Measurements from ENCODE around the gene MINDY4B.
A peak's percentile ranks its signal among the peaks of the same experiment; 100 is the strongest.
"Not testable (repeated sequence)": the region's sequence is repeated elsewhere in the genome, so short reads cannot be mapped to it uniquely, and the experiment has no call there.

The MINDY4B gene

DNA sequence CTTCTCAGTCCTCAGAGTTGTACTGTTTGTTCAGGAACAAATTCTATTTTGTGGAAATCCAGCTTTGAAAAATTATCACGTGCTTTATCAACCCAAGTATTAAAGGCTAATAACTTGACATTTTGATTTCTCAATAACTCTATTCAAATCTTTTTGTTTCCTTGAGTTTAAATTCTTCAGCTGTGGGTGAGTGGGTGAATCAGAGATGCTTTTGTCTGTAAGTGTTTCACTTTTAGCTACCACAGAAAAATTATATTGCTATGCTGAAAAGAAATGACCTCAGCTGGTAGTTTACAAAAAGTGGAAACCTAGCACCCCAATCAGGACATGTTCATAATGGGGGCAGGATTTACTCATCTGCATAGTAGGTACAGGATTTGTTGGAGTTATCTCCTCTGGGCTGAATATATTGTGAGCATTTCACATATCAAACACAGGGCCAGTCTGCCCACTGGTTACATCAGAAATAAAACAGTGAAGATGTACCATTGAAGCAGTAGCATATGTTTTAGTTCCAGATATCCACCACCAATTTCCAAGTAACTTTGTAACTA lies 30.5 kb downstream of the MINDY4B start:
- H3K4me3 ChIP-seq (ENCODE audit: low read length), result no peak overlapping the region
- DNase-seq (ENCODE audit: low read depth), result no peak
- TF ChIP-seq, protein P1, sequence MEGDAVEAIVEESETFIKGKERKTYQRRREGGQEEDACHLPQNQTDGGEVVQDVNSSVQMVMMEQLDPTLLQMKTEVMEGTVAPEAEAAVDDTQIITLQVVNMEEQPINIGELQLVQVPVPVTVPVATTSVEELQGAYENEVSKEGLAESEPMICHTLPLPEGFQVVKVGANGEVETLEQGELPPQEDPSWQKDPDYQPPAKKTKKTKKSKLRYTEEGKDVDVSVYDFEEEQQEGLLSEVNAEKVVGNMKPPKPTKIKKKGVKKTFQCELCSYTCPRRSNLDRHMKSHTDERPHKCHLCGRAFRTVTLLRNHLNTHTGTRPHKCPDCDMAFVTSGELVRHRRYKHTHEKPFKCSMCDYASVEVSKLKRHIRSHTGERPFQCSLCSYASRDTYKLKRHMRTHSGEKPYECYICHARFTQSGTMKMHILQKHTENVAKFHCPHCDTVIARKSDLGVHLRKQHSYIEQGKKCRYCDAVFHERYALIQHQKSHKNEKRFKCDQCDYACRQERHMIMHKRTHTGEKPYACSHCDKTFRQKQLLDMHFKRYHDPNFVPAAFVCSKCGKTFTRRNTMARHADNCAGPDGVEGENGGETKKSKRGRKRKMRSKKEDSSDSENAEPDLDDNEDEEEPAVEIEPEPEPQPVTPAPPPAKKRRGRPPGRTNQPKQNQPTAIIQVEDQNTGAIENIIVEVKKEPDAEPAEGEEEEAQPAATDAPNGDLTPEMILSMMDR (conservative IDR thresholded peaks at IDR 0.05; ENCODE audit: low read depth, low read length), result no peak

DNA sequence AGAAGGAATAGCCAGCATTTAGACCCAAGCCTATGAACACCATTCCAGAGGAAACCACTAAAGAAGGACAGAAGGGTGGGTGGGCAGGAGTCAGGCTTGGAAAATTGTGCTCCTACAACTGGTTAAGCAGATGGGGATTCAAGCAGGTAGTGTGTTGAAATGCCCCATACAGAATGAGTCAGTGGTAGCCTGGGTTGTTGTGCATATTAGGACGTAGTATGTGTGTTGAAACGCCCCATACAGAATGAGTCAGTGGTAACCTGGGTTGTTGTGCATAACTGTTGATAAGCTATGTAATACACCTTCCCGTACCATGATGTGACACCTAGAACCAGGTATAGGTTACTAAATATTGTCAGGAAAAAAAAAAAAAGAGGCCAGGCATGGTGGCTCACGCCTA lies 34.0 kb downstream of the MINDY4B start:
- TF ChIP-seq, protein P1 (conservative IDR thresholded peaks at IDR 0.05; ENCODE audit: low read depth, low read length), result no peak
- DNase-seq (ENCODE audit: low read depth), result no peak
- H3K4me3 ChIP-seq (ENCODE audit: low read length), result no peak overlapping the region

DNA sequence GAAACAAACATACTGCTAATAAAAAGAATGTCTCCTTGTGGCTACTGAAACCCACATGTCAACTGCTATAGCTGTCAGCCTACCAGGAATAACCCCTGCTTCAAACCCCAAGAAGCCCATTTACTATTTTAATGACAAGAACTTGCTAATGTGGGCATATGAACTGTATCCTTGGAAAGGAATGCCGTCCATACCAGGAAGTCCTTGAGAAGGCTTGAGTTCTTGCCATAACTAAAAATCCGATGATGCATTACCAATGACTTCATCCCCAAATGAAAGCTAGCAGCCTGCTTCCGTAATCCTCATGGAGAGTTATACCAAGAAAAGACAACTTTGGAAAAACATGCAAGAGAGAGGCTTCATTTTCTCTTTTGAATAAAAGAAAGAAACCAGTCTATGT lies 34.8 kb downstream of the MINDY4B start:
- TF ChIP-seq, protein P1 (conservative IDR thresholded peaks at IDR 0.05; ENCODE audit: low read depth, low read length), result no peak
- DNase-seq (ENCODE audit: low read depth), result peak; percentile 51
- H3K4me3 ChIP-seq (ENCODE audit: low read length), result no peak overlapping the region

DNA sequence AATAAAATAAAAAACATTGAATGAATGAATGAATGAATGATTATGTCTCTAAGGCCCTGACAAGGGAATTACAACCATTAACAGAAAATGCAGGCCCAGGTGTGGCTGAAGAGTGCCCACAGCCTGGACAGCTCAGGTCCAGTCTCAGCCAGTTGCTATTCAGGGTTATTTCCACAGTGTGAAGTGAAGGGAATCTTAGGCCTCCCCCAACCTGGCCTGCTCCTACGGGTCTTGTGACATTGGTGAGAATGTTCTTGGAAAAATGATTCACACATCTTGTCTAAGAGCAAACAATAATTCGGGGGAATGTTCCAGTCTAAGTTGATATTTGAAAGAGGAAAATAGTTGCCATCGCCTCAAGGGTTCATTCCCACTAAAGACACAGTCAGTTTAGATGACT lies 37.0 kb downstream of the MINDY4B start:
- DNase-seq (ENCODE audit: low read depth), result no peak
- TF ChIP-seq, protein P1 (conservative IDR thresholded peaks at IDR 0.05; ENCODE audit: low read depth, low read length), result no peak
- H3K4me3 ChIP-seq (ENCODE audit: low read length), result no peak overlapping the region

DNA sequence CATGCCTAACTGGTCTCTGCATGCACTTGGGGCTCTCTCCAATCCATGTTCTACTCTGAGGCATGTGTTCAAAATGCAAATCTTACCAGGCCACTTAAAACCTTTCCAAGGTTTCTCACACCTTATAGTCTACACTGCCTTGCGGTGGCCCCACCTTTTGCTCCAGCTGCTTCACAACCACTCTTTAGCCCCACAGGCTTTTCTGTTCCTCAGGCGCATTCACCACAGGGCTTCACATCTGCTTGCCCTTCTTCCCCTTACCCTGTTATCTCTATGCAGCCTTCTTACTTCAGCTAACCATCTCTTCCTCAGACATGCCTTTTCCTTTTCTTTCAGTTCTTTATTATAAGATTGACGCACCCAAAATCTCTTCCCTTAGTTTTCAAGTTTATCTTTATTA lies 37.8 kb downstream of the MINDY4B start:
- no peak for DNase-seq (ENCODE audit: low read depth)
- TF ChIP-seq, protein P1 (conservative IDR thresholded peaks at IDR 0.05; ENCODE audit: low read depth, low read length), result no peak
- H3K4me3 ChIP-seq (ENCODE audit: low read length), result no peak overlapping the region

DNA sequence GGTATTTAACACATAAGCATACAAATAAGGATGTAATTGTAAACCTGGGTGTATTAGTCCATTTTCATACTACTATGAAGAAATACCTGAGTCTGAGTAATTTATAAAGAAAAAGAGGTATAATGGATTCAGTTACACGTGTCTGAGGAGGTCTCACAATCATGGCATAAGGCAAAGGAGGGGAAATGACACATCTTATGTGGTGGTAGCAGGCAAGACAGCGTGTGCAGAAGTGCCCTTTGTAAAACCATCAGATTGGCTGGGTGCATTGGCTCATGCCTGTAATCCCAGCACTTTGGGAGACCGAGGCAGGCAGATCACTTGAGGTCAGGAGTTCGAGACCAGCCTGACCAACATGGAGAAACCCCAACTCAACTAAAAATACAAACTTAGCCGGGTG lies 41.3 kb downstream of the MINDY4B start:
- DNase-seq (ENCODE audit: low read depth), result not testable (repeated sequence)

DNA sequence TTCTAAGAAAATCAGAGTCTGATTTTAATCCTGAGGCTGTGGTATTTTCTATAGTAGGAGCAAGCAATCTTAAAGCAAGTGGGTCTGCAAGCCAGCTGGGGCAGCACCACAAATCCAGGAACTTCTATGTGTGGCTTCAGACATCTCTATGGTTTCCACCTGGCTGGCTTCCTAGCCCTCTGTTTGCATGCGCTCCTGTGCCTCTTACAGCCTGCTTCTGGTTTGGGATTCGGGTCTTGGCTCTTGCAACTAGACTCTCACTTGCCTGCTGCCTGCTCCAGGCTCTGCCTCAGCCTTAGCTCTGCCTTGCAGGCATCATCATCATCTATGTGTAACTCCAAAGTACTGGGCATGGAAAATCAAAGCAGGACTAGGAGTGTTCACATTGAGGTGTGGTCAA lies 43.4 kb downstream of the MINDY4B start:
- no peak overlapping the region for H3K4me3 ChIP-seq (ENCODE audit: low read length)
- no peak for DNase-seq (ENCODE audit: low read depth)
- TF ChIP-seq, protein P1 (conservative IDR thresholded peaks at IDR 0.05; ENCODE audit: low read depth, low read length), result no peak

More for the DNA sequence above, 41.3 kb downstream of the MINDY4B start:
- not testable (repeated sequence) for H3K4me3 ChIP-seq (ENCODE audit: low read length)

DNA sequence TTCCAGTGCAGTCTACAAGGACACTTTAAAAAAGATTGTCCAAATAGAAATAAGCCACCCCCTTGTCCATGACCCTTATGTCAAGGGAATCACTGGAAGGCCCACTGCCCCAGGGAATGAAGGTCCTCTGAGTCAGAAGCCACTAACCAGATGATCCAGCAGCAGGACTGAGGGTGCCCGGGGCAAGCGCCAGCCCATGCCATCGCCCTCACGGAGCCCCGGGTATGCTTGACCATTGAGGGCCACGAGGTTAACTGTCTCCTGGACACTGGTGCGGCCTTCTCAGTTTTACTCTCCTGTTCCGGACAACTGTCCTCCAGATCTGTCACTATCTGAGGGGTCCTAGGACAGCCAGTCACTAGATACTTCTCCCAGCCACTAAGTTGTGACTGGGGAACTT lies 47.3 kb downstream of the MINDY4B start:
- not testable (repeated sequence) for DNase-seq (ENCODE audit: low read depth); H3K4me3 ChIP-seq (ENCODE audit: low read length)
